ENCODE measurements around the gene INPP4B. TPM values are rescaled to one million over a fixed set of nuclear protein-coding genes. Genes with fewer than 3 reads are reported as not detected.

Gene INPP4B
- total RNA-seq, 2 experiments from 2014 or later = 23.5 to 29.7 TPM

DNA sequence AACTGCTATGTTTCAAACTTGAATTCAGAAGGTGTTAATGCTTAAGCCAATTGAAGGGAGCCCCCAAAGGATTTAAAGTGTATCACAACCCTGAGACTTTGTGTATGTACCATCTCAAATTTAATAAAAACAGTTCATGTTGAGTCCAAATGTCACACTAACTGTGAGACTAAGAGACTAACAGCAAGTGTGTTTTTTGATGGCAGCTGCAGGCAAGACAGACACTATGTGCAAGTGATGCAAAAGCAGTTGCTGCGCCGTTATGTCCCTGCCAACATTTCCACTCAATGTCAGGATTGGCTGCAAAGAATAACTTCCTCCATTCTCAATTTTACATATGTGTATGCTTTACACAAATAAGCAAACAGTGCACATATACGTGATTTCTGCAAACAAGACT lies 615.1 kb downstream of the INPP4B start:
- no peak for ATAC-seq
- H3K27ac Mint-ChIP-seq = no peak overlapping the region
- CTCF ChIA-PET = no interaction called here
- H3K9me3 Mint-ChIP-seq (ENCODE audit: low read depth) = no peaks in the 10 kb centered on the region
- peaks cover 15% of the 10 kb centered on the region for H3K36me3 Mint-ChIP-seq
- H3K4me1 Mint-ChIP-seq = no peaks in the 10 kb centered on the region
- H3K4me3 Mint-ChIP-seq = no peak overlapping the region
- DNase-seq = no peak
- H3K27me3 Mint-ChIP-seq = no peaks in the 10 kb centered on the region

DNA sequence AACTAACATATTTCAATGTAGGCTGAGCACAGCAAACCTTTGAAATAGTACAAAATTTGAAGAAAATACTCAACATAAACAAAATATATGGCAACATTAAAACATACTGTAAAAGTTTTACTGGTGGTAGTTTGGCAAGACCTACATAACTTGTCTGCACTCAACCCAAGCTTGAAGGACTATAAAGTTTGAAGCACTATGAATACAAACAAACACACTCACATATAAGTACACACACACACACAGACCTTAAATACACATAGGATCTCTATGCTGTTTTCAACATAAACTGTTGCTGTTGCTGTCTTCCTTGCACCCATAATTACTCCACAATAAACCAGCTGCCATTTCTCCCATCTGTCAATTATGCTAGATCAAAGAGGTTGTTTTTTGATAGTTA lies 620.1 kb downstream of the INPP4B start:
- ATAC-seq (no peak), DNase-seq (no peak)
- Mint-ChIP-seq H3K9me3 (ENCODE audit: low read depth) (no peaks in the 10 kb centered on the region), H3K4me3 (no peak overlapping the region), H3K36me3 (peaks cover 9% of the 10 kb centered on the region), H3K27ac (no peak overlapping the region), H3K4me1 (no peaks in the 10 kb centered on the region), H3K27me3 (no peaks in the 10 kb centered on the region)
- CTCF ChIA-PET = no interaction called here

DNA sequence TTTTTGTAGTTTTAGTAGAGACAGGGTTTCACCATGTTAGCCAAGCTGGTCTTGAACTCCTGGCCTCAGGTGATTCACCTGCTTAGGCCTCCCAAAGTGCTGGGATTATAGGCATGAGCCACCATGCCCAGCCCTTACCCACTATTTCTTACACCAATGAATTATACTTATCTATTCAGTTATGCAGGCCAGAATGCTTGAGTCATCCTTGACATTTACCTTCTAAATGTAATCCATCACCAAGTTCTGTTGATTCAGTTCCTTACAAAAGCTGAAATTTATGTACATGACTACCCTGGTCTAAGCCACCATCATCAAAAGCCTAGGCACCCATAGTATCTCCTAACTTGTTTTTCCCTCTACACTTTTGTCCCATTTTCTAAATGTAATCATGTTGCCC lies 624.0 kb downstream of the INPP4B start:
- Mint-ChIP-seq H3K27ac (no peak overlapping the region), H3K9me3 (ENCODE audit: low read depth) (no peaks in the 10 kb centered on the region), H3K4me1 (no peaks in the 10 kb centered on the region), H3K27me3 (no peaks in the 10 kb centered on the region), H3K36me3 (peaks cover 9% of the 10 kb centered on the region), H3K4me3 (no peak overlapping the region)
- CTCF ChIA-PET = no interaction called here
- no peak for DNase-seq
- no peak for ATAC-seq

DNA sequence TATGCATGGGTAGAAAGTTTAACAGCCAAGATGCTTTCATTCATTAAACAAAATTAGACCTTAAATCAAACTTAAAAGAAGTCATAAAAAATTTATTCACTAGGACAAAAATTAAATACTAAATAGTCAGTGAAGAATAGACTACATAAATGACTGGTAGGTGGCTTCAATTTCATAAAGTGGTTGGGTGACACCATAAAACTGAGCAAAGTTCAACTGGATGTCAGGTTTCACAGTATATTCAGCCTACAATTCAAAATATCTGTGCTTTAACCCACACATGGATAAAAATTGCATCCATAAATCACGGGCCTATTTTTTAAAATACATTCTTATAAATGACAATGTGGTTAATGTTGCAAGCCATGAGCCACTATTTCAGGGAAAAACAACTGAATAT lies 627.4 kb downstream of the INPP4B start:
- Mint-ChIP-seq H3K4me1 (no peaks in the 10 kb centered on the region), H3K9me3 (ENCODE audit: low read depth) (no peaks in the 10 kb centered on the region), H3K36me3 (peaks cover 9% of the 10 kb centered on the region), H3K27ac (no peak overlapping the region), H3K27me3 (no peaks in the 10 kb centered on the region), H3K4me3 (no peak overlapping the region)
- no peak for DNase-seq
- CTCF ChIA-PET = no interaction called here
- ATAC-seq = no peak

DNA sequence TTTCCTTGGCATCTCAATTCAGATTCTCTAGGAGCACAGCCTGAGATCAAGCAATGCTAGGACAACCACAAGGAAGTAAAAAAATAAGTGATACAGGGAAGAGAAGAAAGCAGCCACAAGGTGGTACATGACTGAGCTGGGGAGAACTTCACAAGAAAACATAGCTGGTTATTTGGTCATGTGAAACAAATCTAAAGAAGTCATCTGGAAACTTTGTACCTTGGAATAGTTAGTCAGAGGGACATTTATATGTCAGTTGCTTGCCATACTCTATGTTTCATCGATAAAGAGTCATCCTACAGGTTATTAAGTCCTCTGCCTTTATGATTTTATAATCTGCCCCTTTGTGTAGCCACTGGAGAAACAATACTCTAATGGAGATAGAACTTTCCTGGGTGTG lies 634.7 kb downstream of the INPP4B start:
- no peak for ATAC-seq
- H3K36me3 Mint-ChIP-seq = peaks cover 16% of the 10 kb centered on the region

DNA sequence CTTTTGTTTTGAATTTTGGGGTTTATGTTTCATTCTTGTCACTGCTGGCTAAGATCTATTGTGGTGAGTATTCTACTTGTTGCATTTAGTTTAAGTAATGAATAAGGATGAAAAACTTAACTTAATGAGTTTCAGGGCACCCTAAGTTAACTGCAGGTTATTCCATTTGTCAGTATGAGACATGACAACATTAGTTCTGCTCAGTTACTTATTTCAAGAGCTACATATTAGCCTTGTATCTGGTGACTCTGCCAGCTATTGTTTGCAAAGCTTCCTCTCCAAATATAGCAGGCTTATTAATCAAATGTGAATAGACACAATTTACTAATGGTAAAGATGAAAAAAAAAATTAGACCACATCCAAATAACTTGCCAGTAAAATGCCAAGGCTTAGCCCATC lies 642.6 kb downstream of the INPP4B start:
- CTCF ChIA-PET = no interaction called here

More for the DNA sequence above, 634.7 kb downstream of the INPP4B start:
- Mint-ChIP-seq H3K9me3 (ENCODE audit: low read depth) (no peaks in the 10 kb centered on the region), H3K4me3 (no peak overlapping the region), H3K27me3 (no peaks in the 10 kb centered on the region), H3K4me1 (no peaks in the 10 kb centered on the region), H3K27ac (no peak overlapping the region)
- CTCF ChIA-PET = no interaction called here
- DNase-seq = no peak

DNA sequence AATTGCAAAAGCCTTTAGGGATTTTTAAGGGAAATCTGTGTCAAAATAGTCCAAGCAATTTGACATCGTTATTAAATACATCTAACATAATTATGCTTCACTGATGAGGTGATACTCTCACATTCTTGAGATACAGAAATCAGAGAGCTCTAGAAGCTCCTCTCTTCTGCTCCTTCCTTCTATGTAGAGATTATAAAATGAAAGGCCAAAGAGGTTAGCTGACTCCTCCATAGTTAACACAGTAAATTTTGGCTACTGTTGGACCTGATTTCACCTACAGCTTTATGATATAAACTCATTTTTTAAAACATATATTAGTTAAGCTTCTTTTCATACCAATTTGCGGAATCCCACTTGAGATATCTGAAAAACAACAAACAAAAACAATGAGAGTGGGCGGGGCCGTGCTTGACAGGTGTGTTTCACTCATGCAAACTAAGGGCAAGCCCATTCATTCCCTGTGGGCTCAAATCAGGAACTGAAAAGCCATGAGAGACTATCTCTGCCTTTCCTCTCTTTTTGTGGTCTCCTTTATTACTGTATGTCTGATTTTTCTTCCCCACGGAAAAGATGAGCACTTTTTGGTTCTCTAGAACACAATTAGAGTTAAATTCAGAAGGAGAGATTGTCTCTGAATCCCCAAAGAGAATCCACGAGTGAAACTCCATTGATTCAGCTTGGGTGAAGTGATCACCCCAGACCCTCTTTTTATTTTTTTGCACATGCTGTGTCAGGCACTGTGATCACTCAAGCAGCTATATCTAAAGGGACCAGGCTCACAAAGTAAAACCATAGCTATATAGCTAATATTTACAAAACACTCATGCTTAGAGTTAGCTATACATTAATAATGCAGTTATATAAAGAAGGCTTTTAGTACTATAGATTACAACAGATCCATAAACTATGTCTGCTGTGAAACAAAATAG lies 643.4 kb downstream of the INPP4B start:
- H3K9me3 Mint-ChIP-seq (ENCODE audit: low read depth) = no peaks in the 10 kb centered on the region
- no peak for ATAC-seq
- CTCF ChIA-PET = no interaction called here

More for the DNA sequence above, 642.6 kb downstream of the INPP4B start:
- DNase-seq (no peak), ATAC-seq (no peak)
- no peak overlapping the region for H3K4me3 Mint-ChIP-seq
- H3K27ac Mint-ChIP-seq = no peak overlapping the region
- no peaks in the 10 kb centered on the region for H3K9me3 Mint-ChIP-seq (ENCODE audit: low read depth)
- H3K4me1 Mint-ChIP-seq = no peaks in the 10 kb centered on the region
- peaks cover 7% of the 10 kb centered on the region for H3K36me3 Mint-ChIP-seq
- no peaks in the 10 kb centered on the region for H3K27me3 Mint-ChIP-seq

DNA sequence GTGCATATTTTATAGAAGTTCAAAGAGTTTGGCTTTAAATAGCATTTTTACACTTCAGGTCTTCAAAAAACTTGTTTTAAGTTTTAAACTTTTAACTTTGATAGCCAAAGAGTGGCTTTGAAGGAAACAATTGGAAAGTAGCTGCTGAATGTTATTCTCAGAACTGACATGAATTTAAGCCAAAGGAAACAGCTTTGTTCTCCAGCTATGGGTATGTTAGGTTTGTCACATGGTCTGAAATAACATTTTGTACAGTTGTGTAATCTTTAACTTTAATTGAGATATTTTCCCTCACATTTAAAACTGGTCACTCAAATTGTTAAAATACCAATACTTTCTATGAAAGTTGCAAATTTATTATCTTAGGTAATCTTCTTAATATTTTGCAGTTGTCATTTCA lies 645.1 kb downstream of the INPP4B start:
- Mint-ChIP-seq H3K27me3 (no peaks in the 10 kb centered on the region), H3K27ac (no peak overlapping the region), H3K4me1 (no peaks in the 10 kb centered on the region), H3K9me3 (ENCODE audit: low read depth) (no peaks in the 10 kb centered on the region), H3K4me3 (no peak overlapping the region), H3K36me3 (peaks cover 2% of the 10 kb centered on the region)
- CTCF ChIA-PET = no interaction called here
- no peak for DNase-seq
- ATAC-seq = no peak

More for the DNA sequence above, 643.4 kb downstream of the INPP4B start:
- no peak overlapping the region for H3K4me3 Mint-ChIP-seq
- H3K36me3 Mint-ChIP-seq = peaks cover 9% of the 10 kb centered on the region
- no peak overlapping the region for H3K27ac Mint-ChIP-seq
- no peak for DNase-seq
- H3K4me1 Mint-ChIP-seq = no peaks in the 10 kb centered on the region
- H3K27me3 Mint-ChIP-seq = no peaks in the 10 kb centered on the region

DNA sequence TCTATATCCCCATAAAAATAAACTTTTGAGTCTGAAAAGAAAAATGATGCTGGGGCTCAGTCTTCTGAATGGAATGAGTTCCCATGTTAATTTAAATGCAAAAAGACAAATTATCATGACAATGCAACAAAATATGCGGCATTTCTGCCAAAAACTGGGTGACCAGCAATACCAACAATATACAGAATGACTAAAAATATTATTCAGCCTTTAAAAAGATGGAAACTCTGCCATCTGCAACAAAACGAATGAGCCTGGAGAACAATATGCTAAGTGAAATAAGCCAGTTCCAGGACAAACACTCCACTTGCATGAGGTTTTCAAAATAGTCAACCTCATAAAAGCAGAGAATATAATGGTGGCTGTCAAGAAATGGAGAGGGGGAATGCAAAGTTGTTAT lies 651.2 kb downstream of the INPP4B start:
- DNase-seq (no peak), ATAC-seq (no peak)
- H3K27ac Mint-ChIP-seq = no peak overlapping the region
- H3K9me3 Mint-ChIP-seq (ENCODE audit: low read depth) = no peaks in the 10 kb centered on the region
- no peaks in the 10 kb centered on the region for H3K4me1 Mint-ChIP-seq
- peaks cover 12% of the 10 kb centered on the region for H3K36me3 Mint-ChIP-seq
- H3K27me3 Mint-ChIP-seq = no peaks in the 10 kb centered on the region
- CTCF ChIA-PET = no interaction called here
- no peak overlapping the region for H3K4me3 Mint-ChIP-seq

DNA sequence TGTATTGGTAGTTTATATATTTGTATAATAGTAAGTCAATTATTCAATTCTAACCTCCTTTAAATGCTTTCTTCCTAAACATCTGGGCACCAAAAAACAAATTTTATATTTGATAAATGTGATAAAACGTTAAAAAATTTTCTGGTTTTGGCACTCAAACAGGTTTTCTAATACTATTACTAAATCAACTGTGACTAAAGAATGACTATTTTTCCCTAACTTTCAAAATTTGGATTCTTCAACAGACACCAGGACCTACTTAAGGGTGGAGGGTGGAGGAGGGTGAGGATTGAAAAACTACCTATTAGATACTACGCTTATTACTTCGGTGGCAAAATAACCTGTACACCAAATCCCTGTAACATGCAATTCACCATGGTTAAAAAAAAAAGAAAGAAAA lies 654.2 kb downstream of the INPP4B start:
- Mint-ChIP-seq H3K27me3 (no peaks in the 10 kb centered on the region), H3K4me3 (no peak overlapping the region), H3K27ac (no peak overlapping the region), H3K36me3 (peaks cover 10% of the 10 kb centered on the region), H3K9me3 (ENCODE audit: low read depth) (no peaks in the 10 kb centered on the region), H3K4me1 (no peaks in the 10 kb centered on the region)
- ATAC-seq = no peak
- CTCF ChIA-PET = no interaction called here
- DNase-seq = no peak

DNA sequence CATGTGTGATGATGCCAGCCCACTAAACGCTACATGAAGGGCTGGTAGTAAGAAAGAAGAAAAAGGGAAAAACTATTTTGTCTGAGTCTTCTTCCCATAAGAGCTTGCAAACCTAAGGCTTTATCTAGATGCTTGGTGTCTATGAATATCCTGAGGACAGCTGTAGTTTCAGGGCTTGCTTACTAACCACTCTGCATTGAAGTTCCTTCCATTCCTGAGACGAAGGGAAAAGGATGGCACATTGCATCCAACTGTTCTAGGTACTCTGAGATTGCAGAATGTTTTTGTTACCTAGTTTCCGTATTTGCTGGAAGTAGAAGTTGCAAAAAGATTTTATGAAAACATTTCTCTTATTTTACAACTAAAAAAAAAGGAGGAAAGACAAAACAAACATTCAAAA lies 665.1 kb downstream of the INPP4B start:
- Mint-ChIP-seq H3K27ac (no peak overlapping the region), H3K27me3 (no peaks in the 10 kb centered on the region), H3K4me1 (no peaks in the 10 kb centered on the region), H3K9me3 (ENCODE audit: low read depth) (no peaks in the 10 kb centered on the region), H3K4me3 (no peak overlapping the region), H3K36me3 (peaks cover 11% of the 10 kb centered on the region)
- CTCF ChIA-PET = no interaction called here
- ATAC-seq = no peak
- no peak for DNase-seq

DNA sequence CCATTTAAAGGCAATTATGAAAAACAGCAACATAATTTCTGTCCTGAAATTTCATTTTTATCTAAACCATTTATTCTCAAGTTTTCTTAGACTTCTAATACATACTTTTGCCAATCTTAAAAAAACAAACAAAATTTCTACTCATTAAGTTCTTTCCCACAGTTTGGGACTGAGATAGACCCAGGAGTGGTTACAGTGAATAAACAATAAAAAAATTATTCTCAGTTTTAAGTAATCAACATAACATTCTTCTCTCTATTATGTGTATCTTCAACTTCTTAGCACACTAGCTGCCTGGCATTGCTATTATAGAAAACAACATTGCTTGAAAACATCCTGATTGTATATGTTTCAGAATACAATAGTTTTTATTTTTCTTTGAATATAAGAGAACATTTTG lies 676.9 kb downstream of the INPP4B start:
- peaks cover 25% of the 10 kb centered on the region for H3K36me3 Mint-ChIP-seq
- DNase-seq (no peak), ATAC-seq (no peak)
- no peaks in the 10 kb centered on the region for H3K9me3 Mint-ChIP-seq (ENCODE audit: low read depth)
- H3K27ac Mint-ChIP-seq = no peak overlapping the region
- peaks cover 7% of the 10 kb centered on the region for H3K4me1 Mint-ChIP-seq
- no peak overlapping the region for H3K4me3 Mint-ChIP-seq
- H3K27me3 Mint-ChIP-seq = no peaks in the 10 kb centered on the region
- CTCF ChIA-PET = no interaction called here

DNA sequence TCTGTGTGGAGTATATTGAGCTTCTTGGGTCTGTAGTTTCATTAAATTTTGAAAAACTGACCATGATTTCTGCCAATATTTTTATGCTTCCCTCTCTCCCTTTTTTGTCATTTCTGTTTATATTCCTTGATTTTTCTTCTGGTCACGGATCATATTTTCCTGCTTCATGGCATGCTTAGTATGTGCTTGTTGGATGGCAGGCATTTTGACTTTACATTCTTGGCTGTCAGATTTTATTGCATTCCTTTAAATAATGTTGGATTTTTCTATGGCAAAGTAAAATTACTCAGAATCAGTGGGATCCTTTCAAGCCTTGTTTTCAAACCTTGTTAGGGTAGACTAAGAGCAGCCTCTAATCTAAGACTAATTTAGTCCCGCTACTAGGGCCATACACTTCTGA lies 677.9 kb downstream of the INPP4B start:
- no peak for DNase-seq
- H3K27ac Mint-ChIP-seq = no peak overlapping the region
- peaks cover 22% of the 10 kb centered on the region for H3K36me3 Mint-ChIP-seq
- CTCF ChIA-PET = no interaction called here
- H3K27me3 Mint-ChIP-seq = no peaks in the 10 kb centered on the region
- H3K4me1 Mint-ChIP-seq = peaks cover 7% of the 10 kb centered on the region
- no peaks in the 10 kb centered on the region for H3K9me3 Mint-ChIP-seq (ENCODE audit: low read depth)
- ATAC-seq = no peak
- no peak overlapping the region for H3K4me3 Mint-ChIP-seq

DNA sequence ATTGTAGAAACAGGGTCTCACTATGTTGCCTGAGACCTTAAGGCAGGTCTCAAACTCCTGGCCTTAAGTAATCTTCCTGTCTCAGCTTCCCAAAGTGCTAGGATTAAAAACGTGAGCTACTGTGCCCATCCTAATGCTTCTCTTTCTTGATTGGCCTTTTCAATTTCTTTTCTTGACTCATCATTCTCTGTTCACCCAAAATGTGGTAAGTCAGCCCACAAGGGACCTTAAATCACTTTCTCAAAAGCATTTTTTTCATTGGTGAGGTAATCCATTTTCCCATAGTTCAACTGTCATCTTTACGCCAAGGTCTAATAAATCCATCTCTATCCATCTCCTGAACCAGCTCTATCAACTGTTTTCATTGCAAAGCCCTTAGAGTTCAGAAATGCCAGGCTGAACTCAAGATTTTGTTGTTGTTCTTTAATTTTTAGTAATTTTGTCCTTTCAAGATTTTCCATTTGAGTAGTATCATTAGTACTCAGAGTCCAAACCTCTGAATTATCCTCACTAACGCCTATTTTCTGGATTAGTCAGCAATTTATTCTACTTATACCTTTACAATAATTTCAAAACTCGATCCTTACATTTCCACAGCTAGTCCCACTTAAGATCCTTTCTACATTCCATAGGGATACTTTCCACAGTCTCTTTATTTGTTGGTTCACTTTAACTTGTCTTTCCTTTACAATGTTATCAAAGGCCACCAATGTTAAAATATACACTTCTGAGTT lies 681.2 kb downstream of the INPP4B start:
- CTCF ChIA-PET = no interaction called here
- no peak overlapping the region for H3K27ac Mint-ChIP-seq

More for the DNA sequence above, 681.2 kb downstream of the INPP4B start:
- DNase-seq = no peak
- peaks cover 29% of the 10 kb centered on the region for H3K36me3 Mint-ChIP-seq
- H3K27me3 Mint-ChIP-seq = no peaks in the 10 kb centered on the region
- peaks cover 7% of the 10 kb centered on the region for H3K4me1 Mint-ChIP-seq
- no peak overlapping the region for H3K4me3 Mint-ChIP-seq
- ATAC-seq = no peak
- no peaks in the 10 kb centered on the region for H3K9me3 Mint-ChIP-seq (ENCODE audit: low read depth)

All from activated CD8-positive, alpha-beta memory T cell treated with anti-CD3 and anti-CD28 coated beads, Interleukin-2, amount 10 ng/mL, durations not matched to agents 7 days and 5 days (primary cell).